Panc1 (cell line): ENCODE results near the gene NELFB.

Source experiments
- CTCF ChIP-seq: fragments of 450-650 bp; IDR thresholded peaks from 2 replicates; pipeline ENCODE4 v1.5.1; 2017; ENCODE audit warnings: mild to moderate bottlenecking
- POLR2AphosphoS5 ChIP-seq: IDR thresholded peaks from 2 replicates; pipeline ENCODE4 v1.6.1; 2012; ENCODE audit warnings: mild to moderate bottlenecking, low read depth, low read length, moderate library complexity
- TCF7L2 ChIP-seq: IDR thresholded peaks from 2 replicates; pipeline ENCODE4 v1.6.1; 2011; ENCODE audit warnings: mild to moderate bottlenecking, low read depth, low read length, inconsistent platforms
- TF ChIP-seq, protein P1 (sequence below), 2 experiments: IDR thresholded peaks; 2 replicates each; pipeline ENCODE4 v1.6.1; 2011 to 2012; ENCODE audit warnings: low read depth in 2 of 2, control low read depth in 1 of 2, low read length in 1 of 2, mild to moderate bottlenecking in 1 of 2, moderate library complexity in 1 of 2; ENCODE audit not compliant: insufficient read depth in 1 of 2

DNA sequence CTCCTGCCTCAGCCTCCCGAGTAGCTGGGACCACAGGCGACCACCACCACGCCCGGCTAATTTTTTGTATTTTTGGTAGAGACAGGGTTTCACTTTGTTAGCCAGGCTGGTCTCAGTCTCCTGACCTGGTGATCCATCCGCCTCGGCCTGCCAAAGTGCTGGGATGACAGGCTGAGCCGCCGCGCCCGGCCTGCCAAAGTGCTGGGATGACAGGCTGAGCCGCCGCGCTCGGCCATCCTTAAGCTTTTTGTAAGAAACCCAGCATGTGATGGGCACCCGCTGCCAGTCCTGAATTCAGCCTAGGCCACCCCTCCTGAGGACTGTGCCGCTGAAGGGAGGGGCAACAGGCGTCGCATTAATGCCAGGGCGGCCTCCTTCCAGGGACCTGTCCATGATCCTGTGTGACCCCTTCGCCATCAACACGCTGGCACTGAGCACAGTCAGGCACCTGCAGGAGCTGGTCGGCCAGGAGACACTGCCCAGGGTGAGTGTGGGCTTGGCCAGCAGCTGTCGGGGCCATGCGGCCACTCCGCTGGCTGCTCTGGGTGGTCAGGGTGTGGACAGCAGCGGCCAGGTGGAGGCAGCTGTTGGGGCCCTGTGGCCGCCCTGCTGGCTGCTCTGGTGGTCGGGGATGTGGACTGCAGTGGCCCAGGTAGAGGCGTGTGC lies 10.5 kb downstream of the NELFB start:
- TF ChIP-seq CTCF (no peak), TCF7L2 (no peak), POLR2AphosphoS5 (no peak)
- TF ChIP-seq, protein P1, sequence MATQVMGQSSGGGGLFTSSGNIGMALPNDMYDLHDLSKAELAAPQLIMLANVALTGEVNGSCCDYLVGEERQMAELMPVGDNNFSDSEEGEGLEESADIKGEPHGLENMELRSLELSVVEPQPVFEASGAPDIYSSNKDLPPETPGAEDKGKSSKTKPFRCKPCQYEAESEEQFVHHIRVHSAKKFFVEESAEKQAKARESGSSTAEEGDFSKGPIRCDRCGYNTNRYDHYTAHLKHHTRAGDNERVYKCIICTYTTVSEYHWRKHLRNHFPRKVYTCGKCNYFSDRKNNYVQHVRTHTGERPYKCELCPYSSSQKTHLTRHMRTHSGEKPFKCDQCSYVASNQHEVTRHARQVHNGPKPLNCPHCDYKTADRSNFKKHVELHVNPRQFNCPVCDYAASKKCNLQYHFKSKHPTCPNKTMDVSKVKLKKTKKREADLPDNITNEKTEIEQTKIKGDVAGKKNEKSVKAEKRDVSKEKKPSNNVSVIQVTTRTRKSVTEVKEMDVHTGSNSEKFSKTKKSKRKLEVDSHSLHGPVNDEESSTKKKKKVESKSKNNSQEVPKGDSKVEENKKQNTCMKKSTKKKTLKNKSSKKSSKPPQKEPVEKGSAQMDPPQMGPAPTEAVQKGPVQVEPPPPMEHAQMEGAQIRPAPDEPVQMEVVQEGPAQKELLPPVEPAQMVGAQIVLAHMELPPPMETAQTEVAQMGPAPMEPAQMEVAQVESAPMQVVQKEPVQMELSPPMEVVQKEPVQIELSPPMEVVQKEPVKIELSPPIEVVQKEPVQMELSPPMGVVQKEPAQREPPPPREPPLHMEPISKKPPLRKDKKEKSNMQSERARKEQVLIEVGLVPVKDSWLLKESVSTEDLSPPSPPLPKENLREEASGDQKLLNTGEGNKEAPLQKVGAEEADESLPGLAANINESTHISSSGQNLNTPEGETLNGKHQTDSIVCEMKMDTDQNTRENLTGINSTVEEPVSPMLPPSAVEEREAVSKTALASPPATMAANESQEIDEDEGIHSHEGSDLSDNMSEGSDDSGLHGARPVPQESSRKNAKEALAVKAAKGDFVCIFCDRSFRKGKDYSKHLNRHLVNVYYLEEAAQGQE (IDR thresholded peaks at IDR 0.05; ENCODE audit: insufficient read depth in 1 of 2, low read depth in 2 of 2, low read length in 1 of 2), result no peak
